Amniotic stem cell (primary cell): ENCODE measurements around the gene HGFAC.

Source experiments
- DNase-seq: peaks from one replicate; lab custom pipeline; 2025; lab: John Stamatoyannopoulos, UW

The HGFAC gene

DNA sequence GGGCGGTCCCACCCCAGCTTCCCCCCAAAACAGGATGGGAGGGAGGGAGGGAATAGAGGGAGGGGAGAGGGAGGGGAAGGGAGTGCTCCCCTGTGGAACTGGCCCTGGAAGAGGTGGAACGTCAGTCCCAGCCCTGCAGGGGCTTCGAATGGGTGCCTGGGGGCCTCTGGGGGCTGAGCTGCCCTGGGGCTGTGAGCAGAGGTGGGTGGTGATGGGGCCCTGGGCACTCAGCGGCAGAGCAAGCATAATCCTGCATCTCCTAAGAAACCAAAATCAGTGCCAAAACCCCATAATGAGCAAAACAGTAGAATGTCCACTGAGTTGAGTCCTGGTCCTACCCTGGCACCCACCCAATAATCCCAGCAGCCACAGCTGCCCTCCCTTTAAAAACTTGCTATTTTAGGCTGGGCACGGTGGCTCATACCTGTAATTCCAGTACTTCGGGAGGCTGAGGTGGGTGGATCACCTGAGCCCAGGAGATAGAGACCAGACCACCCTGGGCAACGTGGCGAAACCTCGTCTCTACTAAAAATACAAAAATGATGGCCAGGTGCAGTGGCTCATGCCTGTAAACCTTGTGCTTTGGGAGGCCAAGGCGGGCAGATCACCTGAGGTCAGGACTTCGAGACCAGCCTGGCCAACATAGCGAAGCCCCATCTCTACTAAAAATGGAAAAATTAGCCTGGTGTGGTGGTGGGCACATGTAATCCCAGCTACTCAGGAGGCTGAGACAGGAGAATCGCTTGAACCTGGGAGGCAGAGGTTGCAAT is 32.4 kb downstream of the HGFAC start:
- no peak for DNase-seq

DNA sequence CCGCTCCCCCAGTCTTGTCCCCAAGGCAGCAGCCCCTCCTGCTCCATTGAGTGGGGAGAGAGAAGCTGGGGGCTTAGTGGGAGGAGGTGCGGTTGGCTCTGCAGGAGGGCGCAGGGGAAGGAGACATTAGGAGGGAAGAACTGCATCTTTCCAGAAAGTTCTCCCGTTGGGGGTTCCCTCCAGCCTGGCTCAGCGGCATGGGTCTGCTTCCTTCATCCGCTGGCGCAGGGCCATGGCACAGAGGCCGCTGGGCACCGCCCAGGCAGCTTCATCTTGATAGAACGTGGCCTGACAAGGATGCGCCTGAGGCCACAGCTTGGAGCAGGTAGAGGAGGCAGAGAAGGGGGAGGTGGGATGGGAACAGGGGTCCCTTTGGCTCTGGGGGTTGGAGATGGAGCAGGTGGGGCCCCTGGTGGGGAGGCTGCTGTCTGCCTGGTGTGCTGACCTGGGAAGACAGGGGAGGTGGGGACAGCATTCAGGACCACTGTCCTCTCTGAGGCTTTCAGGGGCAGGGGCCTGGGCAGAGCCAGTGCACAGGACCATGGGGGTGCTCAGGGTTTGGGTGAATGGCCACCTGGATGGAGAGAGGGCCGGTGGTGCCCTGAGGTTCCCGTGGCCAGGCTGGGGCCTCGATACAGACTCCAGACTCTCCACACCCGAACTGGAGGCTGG is 33.4 kb downstream of the HGFAC start:
- DNase-seq = no peak

- no peak for DNase-seq
Measured at GRCh38 chr4:3475713-3476260, 34.0 kb downstream of the HGFAC start.

- no peak for DNase-seq
Measured at GRCh38 chr4:3476341-3476747, 34.6 kb downstream of the HGFAC start.

- no peak for DNase-seq
Measured at GRCh38 chr4:3476936-3477749, 35.4 kb downstream of the HGFAC start.

GRCh38 chr4:3477750-3478430 is 36.1 kb downstream of the HGFAC start:
- DNase-seq = no peak

DNA sequence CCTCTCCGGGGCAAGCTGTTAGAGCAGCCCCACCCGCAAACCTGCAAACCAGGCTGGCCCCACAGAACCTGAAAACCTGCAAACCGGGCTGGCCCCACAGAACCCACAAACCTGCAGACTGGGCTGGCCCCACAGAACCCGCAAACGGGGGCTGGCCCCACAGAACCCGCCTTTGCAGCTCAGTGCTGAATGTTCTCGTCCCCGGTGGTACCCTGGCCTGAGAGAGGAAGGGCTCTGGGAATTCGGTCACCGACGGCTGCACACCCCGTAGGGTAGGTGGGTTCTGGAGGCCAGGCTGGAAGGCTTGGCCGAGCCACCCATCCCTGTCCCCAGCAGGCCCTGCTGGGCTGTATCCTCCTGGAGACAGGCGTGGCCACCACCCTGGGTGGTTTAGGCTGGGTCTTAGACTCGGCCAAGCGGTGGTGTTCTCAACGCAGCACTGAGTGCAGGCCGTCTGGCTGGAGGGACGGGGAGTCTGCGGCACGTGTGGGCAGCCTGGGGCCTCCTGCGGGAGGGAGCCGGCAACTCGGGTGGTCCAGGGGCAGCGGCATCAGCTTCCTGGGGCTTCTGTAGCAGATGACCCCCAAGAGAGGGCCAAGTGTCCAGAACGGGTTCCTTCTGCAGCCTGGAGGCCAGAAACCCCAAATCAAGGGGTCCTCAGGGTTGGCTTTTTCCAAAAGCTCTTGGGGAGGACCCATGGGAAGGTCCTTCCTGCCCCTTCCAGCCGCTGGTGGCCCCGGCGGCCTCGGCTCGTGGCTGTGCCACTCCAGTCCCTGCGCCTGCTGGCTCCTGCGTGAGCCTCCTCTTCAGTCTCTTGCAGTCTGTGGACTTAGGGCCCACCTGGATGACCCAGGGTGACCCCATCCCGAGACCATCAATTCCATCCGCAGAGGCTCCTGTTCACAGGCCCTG is 36.9 kb downstream of the HGFAC start:
- no peak for DNase-seq

GRCh38 chr4:3479358-3480101 is 37.8 kb downstream of the HGFAC start:
- DNase-seq = no peak

DNA sequence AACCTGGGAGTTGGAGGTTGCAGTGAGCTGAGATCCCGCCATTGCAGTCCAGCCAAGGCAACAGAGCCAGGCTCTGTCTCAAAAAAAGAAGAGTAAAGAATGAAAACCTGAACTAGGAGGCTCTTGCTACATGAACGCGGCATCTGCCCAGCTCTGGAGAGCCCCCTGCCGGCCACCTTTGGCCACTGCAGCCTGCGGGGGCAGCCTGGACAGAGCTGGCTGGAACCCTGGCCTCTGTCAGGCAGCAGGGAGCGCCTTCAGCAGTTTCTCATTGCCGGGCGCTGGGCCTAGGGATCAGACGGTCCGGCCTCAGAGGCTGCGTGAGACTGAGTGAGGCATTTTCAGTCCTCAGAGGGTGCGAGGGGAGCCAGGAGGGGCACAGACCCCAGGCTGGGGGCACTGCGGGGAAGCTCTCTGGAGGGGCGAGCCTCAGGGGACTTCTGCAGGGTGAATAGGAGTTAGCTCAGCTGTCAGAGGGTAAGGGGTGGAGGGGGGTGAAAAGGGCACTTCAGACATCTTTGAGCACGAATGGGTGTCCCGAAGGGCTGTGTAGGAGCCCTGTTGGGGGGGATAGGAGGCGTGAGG is 38.9 kb downstream of the HGFAC start:
- no peak for DNase-seq

DNA sequence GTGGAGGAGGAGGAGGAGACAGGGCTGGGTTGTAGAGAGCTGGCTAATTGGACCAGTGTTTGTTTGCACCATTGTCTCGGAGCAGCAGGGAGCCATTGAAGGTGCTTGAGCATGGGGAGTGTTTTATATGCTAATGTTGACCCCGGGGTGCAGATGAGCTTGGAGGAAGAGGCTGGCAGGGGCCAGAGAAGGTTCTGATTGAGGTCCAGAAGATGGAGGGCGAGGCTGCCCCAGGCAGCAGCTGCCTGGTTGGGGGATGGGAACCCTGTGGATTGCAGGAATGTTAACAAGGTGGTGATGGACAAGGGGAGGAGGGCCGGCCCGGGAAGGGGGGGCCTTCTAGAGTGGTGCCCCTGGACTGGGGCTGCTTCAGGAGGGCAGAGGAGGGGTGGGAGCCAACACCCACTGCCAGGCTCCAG is 39.4 kb downstream of the HGFAC start:
- DNase-seq = no peak

- DNase-seq = no peak
Measured at GRCh38 chr4:3481783-3482393, 40.1 kb downstream of the HGFAC start.

GRCh38 chr4:3482707-3483106 is 40.9 kb downstream of the HGFAC start:
- no peak for DNase-seq

GRCh38 chr4:3483471-3483921 is 41.7 kb downstream of the HGFAC start:
- no peak for DNase-seq

DNA sequence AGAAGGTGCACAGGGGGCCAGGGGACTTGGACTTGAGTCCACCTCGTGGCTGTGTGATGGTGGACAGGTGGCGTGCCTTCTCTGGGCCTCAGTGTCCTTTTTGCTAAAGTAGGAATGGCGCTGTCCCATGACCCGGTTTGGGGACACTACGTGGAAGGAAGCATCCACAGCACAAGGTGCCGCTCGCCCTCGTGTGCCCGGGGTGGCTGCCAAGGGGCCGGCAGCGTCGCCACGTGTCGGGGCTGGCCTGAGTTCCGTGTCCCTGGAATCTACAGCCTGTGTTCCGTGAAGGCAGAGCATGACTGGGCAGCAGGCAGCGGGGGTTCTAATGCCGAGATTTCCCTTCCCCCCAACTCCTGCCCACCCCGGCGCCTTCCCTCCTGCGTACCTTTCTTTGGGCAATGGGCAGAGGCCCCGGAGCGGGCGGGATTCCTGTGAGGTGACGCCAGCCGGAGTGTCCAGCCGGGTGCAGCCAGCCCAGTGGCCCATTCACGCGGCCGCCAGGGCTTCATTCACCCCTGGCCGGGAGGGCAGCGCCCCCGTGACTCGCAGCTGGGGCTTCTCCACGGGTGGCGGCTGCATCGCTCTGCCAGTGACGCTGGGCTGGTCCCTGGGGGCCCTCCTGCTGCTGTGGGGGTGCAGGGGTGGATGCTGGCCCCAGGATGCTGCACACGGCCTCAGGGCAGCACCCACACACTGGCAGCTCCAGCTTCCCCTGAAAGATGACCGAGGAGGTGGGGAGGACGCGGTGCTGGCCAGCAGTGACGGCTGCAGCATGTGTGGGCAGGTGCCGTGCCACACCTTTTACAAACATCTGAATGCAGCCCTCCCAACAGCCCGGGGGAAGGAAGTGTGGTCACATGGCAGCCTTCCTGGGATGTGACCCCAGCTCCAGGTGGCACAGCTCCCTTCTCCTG is 42.5 kb downstream of the HGFAC start:
- DNase-seq = no peak

DNA sequence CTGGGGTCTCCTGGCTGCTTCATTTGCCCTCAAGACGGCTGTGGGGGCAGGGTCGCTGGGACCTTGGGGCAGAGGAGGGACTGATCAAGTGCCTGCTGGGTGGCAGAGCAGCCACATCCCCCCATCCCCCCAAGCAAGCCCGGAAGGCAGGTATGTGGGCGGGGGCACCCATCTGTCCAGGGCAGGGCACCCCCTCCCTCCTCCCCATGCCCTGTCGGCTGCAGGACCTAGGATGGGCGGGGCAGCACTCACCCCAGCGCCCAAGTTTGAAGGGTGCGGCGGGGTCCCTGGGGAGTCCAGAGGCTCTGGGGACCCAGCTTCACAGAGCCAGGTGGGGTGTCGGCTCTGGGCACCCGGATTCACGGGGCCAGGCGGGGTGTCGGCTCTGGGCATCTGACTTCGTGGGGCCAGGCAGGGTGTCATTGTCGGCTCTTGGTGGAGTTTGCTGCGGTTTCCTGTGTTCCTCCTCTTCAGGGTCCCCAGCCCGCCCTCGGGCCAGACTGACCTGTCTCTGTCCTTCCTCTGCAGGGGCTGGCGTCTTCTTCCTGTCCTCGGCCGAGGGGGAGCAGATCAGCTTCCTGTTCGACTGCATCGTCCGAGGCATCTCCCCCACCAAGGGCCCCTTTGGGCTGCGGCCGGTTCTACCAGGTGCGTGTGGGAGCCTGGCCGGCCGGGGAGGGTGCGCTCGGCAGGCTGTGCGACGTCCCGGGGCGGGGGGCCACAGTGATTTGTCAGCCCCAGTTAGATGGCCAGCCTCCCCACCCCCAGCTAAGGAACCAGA is 43.4 kb downstream of the HGFAC start:
- DNase-seq = no peak

GRCh38 chr4:3485886-3486540 is 44.2 kb downstream of the HGFAC start:
- no peak for DNase-seq
